Left lung (tissue), 10 donors: ENCODE measurements around the gene MOV10L1. TPM values are rescaled to one million over a fixed set of nuclear protein-coding genes. Genes with fewer than 3 reads are reported as not detected.

Experiments used
- ATAC-seq: fragments of 200-7000 bp; cut with Tn5 transposase; one replicate; pipeline ENCODE4 v1.9.1; 2020; ENCODE audit warnings: moderate library complexity
- DNase-seq, 4 donors: peaks; one replicate each; pipeline ENCODE4 v3.0.0-alpha.2; 2013 to 2020
- H3K27ac ChIP-seq, 2 donors: fragments of 200-600 bp; sonication (generic) in 1 of 2; one replicate each; pipeline versions ENCODE4 v1.5.0 to v1.8.0; 2020 to 2021
- H3K27me3 ChIP-seq, 2 donors: fragments of 200-600 bp; sonication (generic) in 1 of 2; one replicate each; pipeline versions ENCODE4 v1.5.0 to v1.8.0; 2020 to 2021
- H3K36me3 ChIP-seq, 2 donors: fragments of 200-600 bp; sonication (generic) in 1 of 2; one replicate each; pipeline versions ENCODE4 v1.5.0 to v1.8.0; 2020 to 2021
- H3K4me1 ChIP-seq, 2 donors: fragments of 200-600 bp; one replicate each; pipeline ENCODE4 v1.8.0; 2021
- H3K4me3 ChIP-seq, 2 donors: fragments of 200-600 bp; sonication (generic) in 1 of 2; one replicate each; pipeline versions ENCODE4 v1.5.0 to v1.8.0; 2020 to 2021; ENCODE audit warnings: mild to moderate bottlenecking in 1 of 2
- H3K9me3 ChIP-seq, 2 donors: fragments of 200-600 bp; sonication (generic) in 1 of 2; one replicate each; pipeline versions ENCODE4 v1.5.0 to v1.8.0; 2020 to 2021
- intact Hi-C, 2 donors: fragments of 100-400 bp; cut with DNase I; formaldehyde crosslinking; loops; one replicate each; pipeline versions ENCODE4 v1.11.2 to v1.14.2; 2022
- polyA plus RNA-seq, 6 donors: library from polyadenylated mRNA; unstranded; fragments of 120-200 nt; gene quantifications; one replicate each; pipeline ENCODE4 v1.2.1, GENCODE V29; 2013; ENCODE audit not compliant: insufficient read length in 6 of 6
- total RNA-seq, 2 donors: library from RNA; stranded (reverse); fragmentation: NEBNext Ultra II Directional; extraction: Animal tissue kit (Norgen Biotek cat#: 25700); gene quantifications; one replicate each; pipeline ENCODE4 v1.2.1, GENCODE V29; 2021
- TF ChIP-seq, protein P1 (sequence below), 2 donors: fragments of 200-600 bp; sonication (generic) in 1 of 2; IDR thresholded peaks; one replicate each; pipeline versions ENCODE4 v1.5.0 to v1.8.0; 2021; ENCODE audit warnings: antibody characterized with exemption in 2 of 2
- donor health status: DM: no; HTN: yes; CAD: no.
- donor health status: DM: no; HTN: no; CAD: no.

MOV10L1 gene
- total and polyA plus RNA-seq, 8 donors, result 0.37 to 4.7 (median 2.2) TPM

DNA sequence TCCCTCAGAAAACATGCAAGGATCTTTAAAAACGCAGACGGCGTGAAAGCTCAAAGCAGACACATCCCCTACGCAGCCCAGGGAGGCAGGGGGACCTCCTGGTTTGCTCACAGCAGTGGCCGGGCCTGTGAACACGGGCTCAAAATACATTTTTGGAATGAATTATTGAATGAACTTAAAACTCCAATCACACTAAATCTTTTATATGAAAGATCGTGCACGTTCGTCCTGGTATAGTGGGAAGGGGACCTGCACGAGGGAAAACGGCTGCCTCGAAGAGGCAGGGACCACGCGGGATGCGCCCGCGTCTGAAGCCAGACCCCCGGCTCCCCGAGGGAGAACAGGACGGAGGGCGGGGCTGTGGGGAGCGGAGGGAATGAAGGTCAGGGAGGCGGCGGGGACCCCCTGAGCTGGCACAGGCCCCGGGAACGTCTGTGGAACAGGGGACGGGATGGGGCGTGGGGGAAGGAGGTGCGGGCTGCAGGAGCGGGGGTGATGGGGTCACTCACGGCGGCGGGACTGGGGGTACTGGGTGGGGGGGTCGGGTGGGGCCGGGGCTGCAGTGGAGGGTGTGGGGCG, 79.5 kb downstream of the MOV10L1 start:
- intact Hi-C loops, result no loop called here
- H3K36me3 ChIP-seq, result no peaks in the 10 kb centered on the region
- peaks cover 0 to 21% of the 10 kb centered on the region in 2 donors for H3K4me1 ChIP-seq
- no peak overlapping the region for H3K27ac ChIP-seq
- H3K27me3 ChIP-seq, result peaks cover 18 to 47% of the 10 kb centered on the region in 2 donors
- TF ChIP-seq, protein P1, sequence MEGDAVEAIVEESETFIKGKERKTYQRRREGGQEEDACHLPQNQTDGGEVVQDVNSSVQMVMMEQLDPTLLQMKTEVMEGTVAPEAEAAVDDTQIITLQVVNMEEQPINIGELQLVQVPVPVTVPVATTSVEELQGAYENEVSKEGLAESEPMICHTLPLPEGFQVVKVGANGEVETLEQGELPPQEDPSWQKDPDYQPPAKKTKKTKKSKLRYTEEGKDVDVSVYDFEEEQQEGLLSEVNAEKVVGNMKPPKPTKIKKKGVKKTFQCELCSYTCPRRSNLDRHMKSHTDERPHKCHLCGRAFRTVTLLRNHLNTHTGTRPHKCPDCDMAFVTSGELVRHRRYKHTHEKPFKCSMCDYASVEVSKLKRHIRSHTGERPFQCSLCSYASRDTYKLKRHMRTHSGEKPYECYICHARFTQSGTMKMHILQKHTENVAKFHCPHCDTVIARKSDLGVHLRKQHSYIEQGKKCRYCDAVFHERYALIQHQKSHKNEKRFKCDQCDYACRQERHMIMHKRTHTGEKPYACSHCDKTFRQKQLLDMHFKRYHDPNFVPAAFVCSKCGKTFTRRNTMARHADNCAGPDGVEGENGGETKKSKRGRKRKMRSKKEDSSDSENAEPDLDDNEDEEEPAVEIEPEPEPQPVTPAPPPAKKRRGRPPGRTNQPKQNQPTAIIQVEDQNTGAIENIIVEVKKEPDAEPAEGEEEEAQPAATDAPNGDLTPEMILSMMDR (IDR thresholded peaks at IDR 0.05), result no peak
- ATAC-seq (no peak), DNase-seq (peak in 1 of 4 donors; percentile 78)
- peak overlapping the region in 1 of 2 donors; percentile 45 for H3K4me3 ChIP-seq
- H3K9me3 ChIP-seq, result no peaks in the 10 kb centered on the region

DNA sequence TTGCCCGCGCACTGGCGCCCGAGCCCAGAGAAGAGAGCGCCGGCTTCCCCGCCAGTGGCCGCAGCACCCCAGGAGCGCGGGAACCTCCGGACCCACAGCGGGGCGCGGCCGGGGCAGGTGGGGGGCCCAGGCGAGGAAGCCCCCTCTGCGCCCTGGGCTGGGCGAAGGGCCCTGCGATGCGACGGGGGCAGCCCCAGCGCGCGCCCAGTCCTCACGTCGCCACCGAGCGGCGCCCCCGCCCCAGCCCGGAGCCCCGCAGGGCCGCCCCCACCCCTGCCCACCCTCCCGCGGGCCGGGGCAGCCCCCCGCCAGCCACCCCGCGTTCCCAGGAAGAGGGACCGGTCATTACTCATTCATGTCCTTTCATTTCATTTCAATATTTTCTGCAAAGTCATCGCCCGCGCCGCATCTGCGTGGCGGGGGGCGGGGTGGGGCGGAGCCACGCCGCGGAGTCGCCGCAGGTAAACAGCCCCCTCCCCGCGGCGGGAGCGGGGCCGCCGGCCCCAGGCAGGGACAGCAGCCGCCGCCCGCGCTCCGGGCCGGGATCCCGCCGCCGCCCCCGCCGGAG, 80.1 kb downstream of the MOV10L1 start:
- Histone ChIP-seq H3K27ac (no peak overlapping the region), H3K4me3 (peak overlapping the region; percentile 21 to 45), H3K9me3 (no peaks in the 10 kb centered on the region), H3K4me1 (peaks cover 0 to 21% of the 10 kb centered on the region in 2 donors), H3K36me3 (no peaks in the 10 kb centered on the region), H3K27me3 (peaks cover 18 to 49% of the 10 kb centered on the region in 2 donors)
- TF ChIP-seq, protein P1 (IDR thresholded peaks at IDR 0.05), result no peak
- ATAC-seq, result peak; percentile 47
- intact Hi-C loops, result no loop called here
- peak in 2 of 4 donors; percentile 47 to 88 for DNase-seq

DNA sequence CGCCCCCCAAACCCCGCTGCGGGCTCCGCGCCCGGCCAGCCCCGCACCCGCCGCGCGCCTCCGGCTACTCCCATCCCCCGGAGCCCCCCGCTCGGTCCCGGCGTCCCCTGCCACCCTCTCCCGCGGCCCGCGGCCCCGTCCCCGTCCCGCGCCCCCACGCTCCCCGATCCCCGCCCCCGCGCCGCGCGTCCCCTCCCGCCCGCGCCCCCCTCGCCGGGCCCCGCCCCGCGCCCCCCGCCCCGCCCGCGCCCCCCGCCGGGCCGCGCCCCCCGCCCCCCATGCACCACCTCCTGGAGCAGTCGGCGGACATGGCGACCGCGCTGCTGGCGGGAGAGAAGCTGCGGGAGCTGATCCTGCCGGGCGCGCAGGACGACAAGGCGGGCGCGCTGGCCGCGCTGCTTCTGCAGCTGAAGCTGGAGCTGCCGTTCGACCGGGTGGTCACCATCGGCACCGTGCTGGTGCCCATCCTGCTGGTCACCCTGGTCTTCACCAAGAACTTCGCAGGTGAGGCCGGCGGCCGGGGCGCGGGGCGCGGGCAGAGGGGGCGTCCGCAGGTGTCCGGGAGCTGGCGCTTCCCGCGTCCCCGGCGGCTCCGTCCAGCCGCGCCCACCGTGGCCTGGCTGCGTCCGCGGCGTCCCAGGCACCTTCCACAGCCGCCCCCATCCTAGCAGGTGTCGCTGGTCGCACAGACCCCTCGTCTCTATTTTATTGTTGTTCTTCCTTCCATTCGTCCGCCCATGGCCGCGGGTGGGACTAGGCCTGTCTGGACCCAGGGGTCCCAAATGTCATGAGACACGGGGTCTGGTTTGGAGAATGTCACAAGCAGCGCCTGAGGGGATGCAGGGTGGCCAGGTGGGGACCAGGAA, 80.9 kb downstream of the MOV10L1 start, which contains the start of gene PANX2:
TSS of gene PANX2 (plus strand) at position 279 of the 866 bp plus-strand sequence. CDS start at position 279, 0 bp downstream.
- H3K27me3 ChIP-seq, result peaks cover 18 to 49% of the 10 kb centered on the region in 2 donors
- DNase-seq (peak in 2 of 4 donors; percentile 34 to 85), ATAC-seq (no peak)
- H3K4me1 ChIP-seq, result peaks cover 0 to 21% of the 10 kb centered on the region in 2 donors
- TF ChIP-seq, protein P1 (IDR thresholded peaks at IDR 0.05), result no peak
- intact Hi-C loops, result no loop called here
- peak within 1 kb of the TSS; percentile 21 to 45 for H3K4me3 ChIP-seq
- H3K9me3 ChIP-seq, result no peaks in the 10 kb centered on the region
- H3K36me3 ChIP-seq, result no peaks in the 10 kb centered on the region
- no peak within 1 kb of the TSS for H3K27ac ChIP-seq

DNA sequence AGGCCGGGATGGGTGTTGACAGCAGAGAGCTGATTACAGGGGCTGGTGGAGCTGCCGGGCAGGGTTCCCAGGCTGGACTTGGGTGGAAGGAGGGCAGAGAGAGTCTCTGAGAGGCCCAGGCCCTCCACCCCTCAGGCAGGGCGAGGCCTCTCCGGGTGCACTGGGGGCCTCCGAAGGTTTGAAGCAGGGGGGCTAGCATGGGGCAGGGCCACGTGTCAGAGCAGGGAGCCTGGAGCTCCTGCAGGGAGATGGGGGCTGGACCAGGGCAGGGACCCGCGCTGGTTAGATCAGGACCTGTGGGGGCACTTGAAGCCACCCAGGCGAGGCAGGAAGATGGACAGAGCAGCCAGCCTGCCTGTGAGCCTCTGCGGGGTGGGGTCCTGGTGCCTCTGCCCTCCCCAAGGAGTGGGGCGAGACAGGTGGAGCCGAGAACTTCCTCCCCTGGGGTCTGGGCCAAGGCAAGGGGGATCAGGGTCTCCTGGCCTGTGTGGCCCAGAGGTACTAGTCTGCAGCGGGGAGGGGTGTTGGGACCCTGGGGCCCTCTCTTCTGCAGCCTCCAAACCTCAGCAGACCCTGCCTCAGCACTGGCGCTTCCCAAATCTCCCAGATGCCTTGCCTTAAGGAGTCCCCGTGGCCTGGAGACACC, 81.6 kb downstream of the MOV10L1 start:
- Histone ChIP-seq H3K36me3 (no peaks in the 10 kb centered on the region), H3K9me3 (no peaks in the 10 kb centered on the region), H3K27ac (no peak overlapping the region), H3K4me3 (peak overlapping the region in 1 of 2 donors; percentile 32), H3K4me1 (peaks cover 0 to 21% of the 10 kb centered on the region in 2 donors), H3K27me3 (peaks cover 18 to 49% of the 10 kb centered on the region in 2 donors)
- DNase-seq (peak in 2 of 4 donors; percentile 33 to 69), ATAC-seq (no peak)
- TF ChIP-seq, protein P1 (IDR thresholded peaks at IDR 0.05), result no peak
- intact Hi-C loops, result no loop called here
